K562 (cell line): ENCODE measurements around the gene CPVL. TPM values are rescaled to one million over a fixed set of nuclear protein-coding genes. Genes with fewer than 3 reads are reported as not detected.

Experiments
- ATAC-seq: fragments of 200-7000 bp; cut with Tn5 transposase; 3 replicates; pipeline ENCODE4 v1.9.1; 2020; ENCODE audit warnings: moderate library complexity
- BruUV-seq: library from RNA; stranded (reverse); fragments of 400-500 nt; replicated peaks from 2 replicates; lab custom pipeline; 2021; lab: Mats Ljungman, UMichigan
- CTCF ChIA-PET: fragments of 300-600 bp; formaldehyde crosslinking; extraction: SDS; loops from one replicate; lab custom pipeline; 2021; ENCODE audit warnings: low intra/inter-chr PET ratio; lab: Yijun Ruan, JAX
- POLR2A ChIA-PET: fragments of 300-600, 350-650 bp; sonication (Branson Sonifier 250); formaldehyde crosslinking; extraction: SDS; loops from one replicate; lab custom pipeline; 2021; ENCODE audit warnings: antibody characterized with exemption, inconsistent platforms; lab: Yijun Ruan, JAX
- DNase-seq, 4 experiments: peaks; one replicate each; pipeline versions ENCODE4 v3.0.0 to v3.0.0-alpha.2; 2011 to 2018; ENCODE audit warnings: low spot score in 3 of 4, mixed read lengths in 3 of 4; ENCODE audit errors: extremely low read depth in 1 of 4
- FAIRE-seq: peaks from 2 replicates; lab custom pipeline; 2011; peaks lifted over from hg19 to GRCh38; lab: Jason Lieb, UNC
- H2AFZ ChIP-seq: 2 replicates; pipeline ENCODE4 v1.6.0; 2011; ENCODE audit warnings: low read depth, low read length, control low read depth, inconsistent platforms
- H3K27ac ChIP-seq: fragments of 200-600 bp; 3 replicates; pipeline ENCODE4 v1.8.0; 2011; ENCODE audit warnings: low read depth, mild to moderate bottlenecking, control low read depth, inconsistent platforms, low read length, moderate library complexity, mixed read lengths; ENCODE audit errors: extremely low read depth
- H3K27me3 ChIP-seq, 2 experiments: fragments of 300-600 bp in 1 of 2; 2 replicates in 1 of 2; 3 replicates in 1 of 2; pipeline versions ENCODE4 v1.6.0 to v1.8.0; 2011; ENCODE audit warnings: inconsistent platforms in 2 of 2, low read length in 2 of 2, mild to moderate bottlenecking in 1 of 2, mixed read lengths in 1 of 2, moderate library complexity in 1 of 2; ENCODE audit not compliant: control insufficient read depth in 2 of 2, insufficient read depth in 2 of 2
- H3K36me3 ChIP-seq: fragments of 300-600 bp; 3 replicates; pipeline ENCODE4 v1.8.0; 2011; ENCODE audit warnings: mild to moderate bottlenecking, low read length, inconsistent platforms; ENCODE audit not compliant: control insufficient read depth, insufficient read depth
- H3K4me1 ChIP-seq, 2 experiments: fragments of 200-600 bp in 1 of 2; replicated peaks in 1 of 2; 2 replicates in 1 of 2; 3 replicates in 1 of 2; pipeline versions ENCODE4 v1.5.1 to v1.8.0; 2011; ENCODE audit warnings: inconsistent platforms in 2 of 2, low read length in 2 of 2, mild to moderate bottlenecking in 1 of 2, mixed read lengths in 1 of 2, moderate library complexity in 1 of 2; ENCODE audit not compliant: control insufficient read depth in 2 of 2, insufficient read depth in 2 of 2
- H3K4me2 ChIP-seq: 2 replicates; pipeline ENCODE4 v1.6.1; 2011; ENCODE audit warnings: low read length, control low read depth, inconsistent platforms, mixed read lengths; ENCODE audit not compliant: insufficient read depth
- H3K4me3 ChIP-seq: fragments of 200-600 bp; sonication (generic), shearing (Covaris generic); 2 replicates; pipeline ENCODE4 v1.5.1; 2016; ENCODE audit warnings: control low read depth, inconsistent platforms
- H3K79me2 ChIP-seq: fragments of 200-600 bp; 3 replicates; pipeline ENCODE4 v1.8.0; 2011; ENCODE audit warnings: low read length, inconsistent platforms; ENCODE audit not compliant: control insufficient read depth, insufficient read depth
- H3K9ac ChIP-seq, 2 experiments: 2 replicates each; pipeline versions ENCODE4 v1.6.0 to v1.6.1; 2011; ENCODE audit warnings: low read depth in 2 of 2, low read length in 2 of 2, control low read depth in 1 of 2, inconsistent platforms in 1 of 2, mild to moderate bottlenecking in 1 of 2, mixed read lengths in 1 of 2; ENCODE audit not compliant: insufficient read depth in 1 of 2
- H3K9me1 ChIP-seq: one replicate; pipeline ENCODE4 v1.6.0; 2011; ENCODE audit warnings: inconsistent platforms, mild to moderate bottlenecking, low read length, moderate library complexity; ENCODE audit not compliant: control insufficient read depth, insufficient read depth
- H3K9me3 ChIP-seq: replicated peaks from 2 replicates; pipeline ENCODE4 v1.5.1; 2011; ENCODE audit warnings: low read depth, low read length, inconsistent platforms; ENCODE audit not compliant: control insufficient read depth, insufficient read depth
- H4K20me1 ChIP-seq: replicated peaks from 2 replicates; pipeline ENCODE4 v1.6.1; 2011; ENCODE audit warnings: low read length, inconsistent platforms, mixed read lengths; ENCODE audit not compliant: control insufficient read depth, insufficient read depth
- ADNP ChIP-seq: fragments of 200-800 bp; sonication (Bioruptor generic); IDR thresholded peaks from 2 replicates; pipeline ENCODE4 v1.6.1; 2016; ENCODE audit warnings: missing genetic modification characterization, missing compliant biosample characterization
- MCM2 ChIP-seq: fragments of 450-650 bp; IDR thresholded peaks from 2 replicates; pipeline ENCODE4 v1.6.1; 2017; ENCODE audit warnings: low read depth, mild to moderate bottlenecking
- NEUROD1 ChIP-seq: fragments of 150-350 bp; IDR thresholded peaks from 2 replicates; pipeline ENCODE4 v1.6.1; 2014; ENCODE audit warnings: borderline replicate concordance, low read length, low read depth; ENCODE audit not compliant: partially characterized antibody
- NR2C1 ChIP-seq, 2 experiments: fragments of 450-650 bp; IDR thresholded peaks; 2 replicates each; pipeline ENCODE4 v1.6.1; 2017; ENCODE audit warnings: mild to moderate bottlenecking in 2 of 2, antibody characterized with exemption in 1 of 2, inconsistent platforms in 1 of 2, missing compliant biosample characterization in 1 of 2, missing genetic modification characterization in 1 of 2
- SMAD4 ChIP-seq: fragments of 250-450 bp; sonication (Bioruptor Pico); conservative IDR thresholded peaks from 2 replicates; pipeline ENCODE4 v1.8.0; 2021; ENCODE audit warnings: inconsistent platforms, mild to moderate bottlenecking, moderate library complexity
- SMC3 ChIP-seq: conservative IDR thresholded peaks from 2 replicates; pipeline ENCODE4 v1.6.1; 2011; ENCODE audit warnings: low read depth, low read length, improper control_type of control experiment; ENCODE audit not compliant: insufficient read depth
- TEAD2 ChIP-seq: fragments of 450-650 bp; IDR thresholded peaks from 2 replicates; pipeline ENCODE4 v1.6.1; 2016; ENCODE audit warnings: missing genetic modification characterization, control low read depth, missing compliant biosample characterization
- ZC3H8 ChIP-seq: fragments of 450-650 bp; IDR thresholded peaks from 2 replicates; pipeline ENCODE4 v1.6.1; 2017
- ZNF41 ChIP-seq: fragments of 250-450 bp; sonication (Bioruptor Pico); conservative IDR thresholded peaks from 2 replicates; pipeline ENCODE4 v1.4.0; 2020; ENCODE audit warnings: mild to moderate bottlenecking
- ZNF586 ChIP-seq: fragments of 450-650 bp; formaldehyde crosslinking; conservative IDR thresholded peaks from 2 replicates; pipeline ENCODE4 v1.4.0; 2020; ENCODE audit warnings: mild to moderate bottlenecking, moderate library complexity
- ZNF766 ChIP-seq: fragments of 200-800 bp; sonication (Bioruptor generic); conservative IDR thresholded peaks from 2 replicates; pipeline ENCODE4 v1.6.1; 2016; ENCODE audit warnings: missing genetic modification characterization, missing compliant biosample characterization
- WGBS: fragments of 100-300 bp; shearing (Covaris generic); methylation state at CpG from one replicate; pipeline ENCODE4 v1.1.6; 2016; ENCODE audit warnings: low coverage, mixed read lengths; ENCODE audit not compliant: insufficient coverage; ENCODE audit errors: missing lambda C conversion rate; 5-methylcytosine and 5-hydroxymethylcytosine counted together
- in situ Hi-C: fragments of 300-500 bp; cut with MboI; formaldehyde crosslinking; loops from 4 replicates; pipeline ENCODE4 v1.15.0; 2018; ENCODE audit warnings: inconsistent platforms, mixed read lengths
- intact Hi-C: fragments of 100-400 bp; cut with micrococcal nuclease; formaldehyde crosslinking; loops from 2 replicates; pipeline ENCODE4 v1.14.2; 2022
- polyA plus RNA-seq, 8 experiments: library from polyadenylated mRNA; depleted of rRNA in 4 of 8; stranded (reverse) in 5 of 8; unstranded in 3 of 8; fragments of >200 nt; fragmentation: Nextera tagmentation in 2 of 8; fragmentation: Illumina TruSeq in 1 of 8; extraction: Ambion mirVana in 2 of 8; extraction: Trizol in 1 of 8; gene quantifications; 2 replicates each; pipeline versions ENCODE4 v1.2.1 to v1.2.3, GENCODE V29; 2011 to 2014; ENCODE audit warnings: inconsistent platforms in 1 of 8, missing spikeins in 1 of 8
- total RNA-seq, 7 experiments: library from RNA; depleted of rRNA in 6 of 7; stranded (reverse); fragments of >200 nt in 6 of 7; fragmentation: Illumina TruSeq in 2 of 7; extraction: Trizol in 2 of 7; gene quantifications; 2 replicates each; pipeline versions ENCODE4 v1.2.1 to v1.2.3, GENCODE V29; 2011 to 2021; ENCODE audit warnings: low replicate concordance in 1 of 7
- TF ChIP-seq, protein P1 (sequence below), 3 experiments: fragments of 200-800 bp in 1 of 3; sonication (Bioruptor generic) in 1 of 3; sonication (generic) in 1 of 3; formaldehyde crosslinking in 1 of 3; IDR thresholded peaks; 2 replicates each; pipeline versions ENCODE4 v1.6.1 to v1.8.0; 2016 to 2022; ENCODE audit warnings: mild to moderate bottlenecking in 2 of 3, missing compliant biosample characterization in 2 of 3, missing genetic modification characterization in 2 of 3, missing genetic modification reagents in 1 of 3
- TF ChIP-seq, protein P2 (sequence below): sonication (generic); formaldehyde crosslinking; IDR thresholded peaks from 2 replicates; pipeline ENCODE4 v1.8.0; 2022; ENCODE audit warnings: mild to moderate bottlenecking, missing genetic modification reagents
- TF ChIP-seq, protein P3 (sequence below): fragments of 250-450 bp; sonication (Bioruptor Pico); IDR thresholded peaks from 2 replicates; pipeline ENCODE4 v1.5.1; 2021; ENCODE audit warnings: mild to moderate bottlenecking
- TF ChIP-seq, protein P4 (sequence below): sonication (generic); formaldehyde crosslinking; IDR thresholded peaks from 2 replicates; pipeline ENCODE4 v1.8.0; 2022; ENCODE audit warnings: missing genetic modification reagents, mild to moderate bottlenecking, borderline replicate concordance

CPVL gene
- total and polyA plus RNA-seq, 9 of the 15 experiments (the other 6 are each of a cell fraction or from before 2014, with no cell fraction given): 0.89 to 2.4 (median 1.5) TPM

DNA sequence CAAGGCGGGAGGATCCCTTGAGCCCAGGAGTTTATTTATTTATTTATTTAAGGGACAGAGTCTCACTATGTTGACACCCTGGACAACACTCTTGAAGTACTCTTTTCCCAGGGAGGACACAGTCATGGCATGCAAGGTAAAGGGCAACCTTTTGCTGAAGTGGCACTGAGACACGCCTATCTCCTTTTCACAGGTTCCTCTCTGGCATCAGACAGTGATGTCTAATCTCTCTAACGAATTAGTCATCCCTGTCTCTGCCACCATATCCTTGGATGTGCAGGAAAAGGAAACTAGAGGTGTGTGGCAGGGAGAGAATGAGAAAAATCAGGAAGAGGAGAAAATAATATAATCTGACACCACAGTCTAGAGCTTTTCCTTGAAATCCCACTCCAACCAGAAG is 19.5 kb downstream of the CPVL start:
- ATAC-seq (no peak), DNase-seq (no peak), FAIRE-seq (no peak)
- H3K36me3 ChIP-seq: no peaks in the 10 kb centered on the region
- no peak overlapping the region for H3K4me3 ChIP-seq
- 4% methylated on average over 3 of the region's 3 CpGs for WGBS
- no peaks in the 10 kb centered on the region for H3K79me2 ChIP-seq
- no peak overlapping the region for H3K27ac ChIP-seq
- no peak overlapping the region for H3K4me2 ChIP-seq
- POLR2A ChIA-PET: interaction anchor here (0.6 kb wide), 2 partner anchors 20 to 1987 kb away, joined by 3 read pairs; no protein-coding TSS in a partner anchor
- no peaks in the 10 kb centered on the region for H3K9me3 ChIP-seq
- no peaks in the 10 kb centered on the region for H3K9me1 ChIP-seq
- no peaks in the 10 kb centered on the region for H3K4me1 ChIP-seq
- CTCF ChIA-PET: no interaction called here
- intact Hi-C loops (no loop called here), in situ Hi-C loops (no loop called here)
- H3K9ac ChIP-seq: no peak overlapping the region
- H4K20me1 ChIP-seq: no peaks in the 10 kb centered on the region
- no peaks in the 10 kb centered on the region; a peak in 1 of 5 replicates for H3K27me3 ChIP-seq
- no peak overlapping the region for H2AFZ ChIP-seq
- no TSS peak for BruUV-seq
- no peak for TF ChIP-seq ZC3H8
- no peak for TF ChIP-seq NR2C1 (IDR thresholded peaks at IDR 0.05)
- no peak for TF ChIP-seq NR2C1 (tag; IDR thresholded peaks at IDR 0.05)
- TF ChIP-seq, protein P1, sequence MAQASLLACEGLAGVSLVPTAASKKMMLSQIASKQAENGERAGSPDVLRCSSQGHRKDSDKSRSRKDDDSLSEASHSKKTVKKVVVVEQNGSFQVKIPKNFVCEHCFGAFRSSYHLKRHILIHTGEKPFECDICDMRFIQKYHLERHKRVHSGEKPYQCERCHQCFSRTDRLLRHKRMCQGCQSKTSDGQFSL (CRISPR knock-in tag; IDR thresholded peaks at IDR 0.05): no peak
- TF ChIP-seq, protein P1 (tag; IDR thresholded peaks at IDR 0.05): no peak
- TF ChIP-seq, protein P2, sequence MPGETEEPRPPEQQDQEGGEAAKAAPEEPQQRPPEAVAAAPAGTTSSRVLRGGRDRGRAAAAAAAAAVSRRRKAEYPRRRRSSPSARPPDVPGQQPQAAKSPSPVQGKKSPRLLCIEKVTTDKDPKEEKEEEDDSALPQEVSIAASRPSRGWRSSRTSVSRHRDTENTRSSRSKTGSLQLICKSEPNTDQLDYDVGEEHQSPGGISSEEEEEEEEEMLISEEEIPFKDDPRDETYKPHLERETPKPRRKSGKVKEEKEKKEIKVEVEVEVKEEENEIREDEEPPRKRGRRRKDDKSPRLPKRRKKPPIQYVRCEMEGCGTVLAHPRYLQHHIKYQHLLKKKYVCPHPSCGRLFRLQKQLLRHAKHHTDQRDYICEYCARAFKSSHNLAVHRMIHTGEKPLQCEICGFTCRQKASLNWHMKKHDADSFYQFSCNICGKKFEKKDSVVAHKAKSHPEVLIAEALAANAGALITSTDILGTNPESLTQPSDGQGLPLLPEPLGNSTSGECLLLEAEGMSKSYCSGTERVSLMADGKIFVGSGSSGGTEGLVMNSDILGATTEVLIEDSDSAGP (CRISPR knock-in tag): no peak
- no peak for TF ChIP-seq TEAD2
- no peak for TF ChIP-seq SMAD4 (CRISPR knock-in tag)
- TF ChIP-seq, protein P3, sequence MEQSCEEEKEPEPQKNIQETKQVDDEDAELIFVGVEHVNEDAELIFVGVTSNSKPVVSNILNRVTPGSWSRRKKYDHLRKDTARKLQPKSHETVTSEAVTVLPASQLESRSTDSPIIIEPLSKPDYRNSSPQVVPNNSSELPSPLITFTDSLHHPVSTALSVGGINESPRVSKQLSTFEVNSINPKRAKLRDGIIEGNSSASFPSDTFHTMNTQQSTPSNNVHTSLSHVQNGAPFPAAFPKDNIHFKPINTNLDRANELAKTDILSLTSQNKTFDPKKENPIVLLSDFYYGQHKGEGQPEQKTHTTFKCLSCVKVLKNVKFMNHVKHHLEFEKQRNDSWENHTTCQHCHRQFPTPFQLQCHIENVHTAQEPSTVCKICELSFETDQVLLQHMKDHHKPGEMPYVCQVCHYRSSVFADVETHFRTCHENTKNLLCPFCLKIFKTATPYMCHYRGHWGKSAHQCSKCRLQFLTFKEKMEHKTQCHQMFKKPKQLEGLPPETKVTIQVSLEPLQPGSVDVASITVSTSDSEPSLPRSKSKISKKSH (CRISPR knock-in tag): no peak
- TF ChIP-seq, protein P4, sequence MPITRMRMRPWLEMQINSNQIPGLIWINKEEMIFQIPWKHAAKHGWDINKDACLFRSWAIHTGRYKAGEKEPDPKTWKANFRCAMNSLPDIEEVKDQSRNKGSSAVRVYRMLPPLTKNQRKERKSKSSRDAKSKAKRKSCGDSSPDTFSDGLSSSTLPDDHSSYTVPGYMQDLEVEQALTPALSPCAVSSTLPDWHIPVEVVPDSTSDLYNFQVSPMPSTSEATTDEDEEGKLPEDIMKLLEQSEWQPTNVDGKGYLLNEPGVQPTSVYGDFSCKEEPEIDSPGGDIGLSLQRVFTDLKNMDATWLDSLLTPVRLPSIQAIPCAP (CRISPR knock-in tag): no peak
- TF ChIP-seq ZNF41 (CRISPR knock-in tag): no peak
- no peak for TF ChIP-seq NEUROD1
- no peak for TF ChIP-seq ZNF586 (CRISPR knock-in tag)
- no peak for TF ChIP-seq ZNF766 (CRISPR knock-in tag)
- no peak for TF ChIP-seq MCM2
- no peak for TF ChIP-seq ADNP (tag)
- TF ChIP-seq SMC3: no peak
